ENCODE data around the gene FHOD3. TPM values are rescaled to one million over a fixed set of nuclear protein-coding genes. Genes with fewer than 3 reads are reported as not detected.

FHOD3 gene
- total and polyA plus RNA-seq, 2 of the 13 experiments (the other 11 are each of a cell fraction or from before 2014, with no cell fraction given), result 0.07 TPM; not detected in 1

DNA sequence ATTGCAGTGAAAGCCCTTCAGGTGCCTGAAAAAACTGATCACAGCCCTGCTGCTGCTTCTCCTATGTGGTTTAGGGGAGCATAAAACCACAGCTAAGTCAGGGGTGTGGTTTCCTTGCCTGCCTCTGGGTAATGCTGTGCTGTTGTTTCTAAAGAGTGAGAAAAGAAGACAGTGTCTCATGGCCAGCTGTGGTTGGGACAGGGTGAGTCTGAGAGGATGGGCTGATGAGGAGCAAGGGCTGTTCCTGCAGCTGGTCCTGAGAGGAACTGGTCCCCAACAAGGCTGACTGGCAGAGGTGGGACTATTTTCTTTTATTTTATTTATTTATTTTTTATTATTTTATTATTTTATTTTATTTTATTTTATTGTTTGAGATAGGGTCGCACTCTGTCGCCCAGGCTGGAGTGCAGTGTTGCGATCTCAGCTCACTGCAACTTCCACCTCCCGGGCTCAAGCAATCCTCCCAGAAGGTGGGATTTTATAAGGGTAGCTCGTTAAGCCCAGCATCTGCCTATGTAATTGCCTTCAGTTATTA, 236.7 kb downstream of the FHOD3 start:
- in situ Hi-C loops (cut with HindIII; ENCODE audit: extremely low pct_ligation_motif_present, low pct_unique_long_range_greater_than_20kb), result no loop called here
- 57% methylated on average over 5 of the region's 5 CpGs for WGBS (ENCODE audit: low lambda C conversion rate)
- Histone ChIP-seq H3K79me2 (ENCODE audit: insufficient read depth, low read length) (no peaks in the 10 kb centered on the region), H3K4me3 (replicated peaks in 1 of 3; ENCODE audit: insufficient read depth in 1 of 3, low read depth in 2 of 3, low read length in 3 of 3) (no peak overlapping the region), H3K4me2 (ENCODE audit: low read depth, low read length) (no peak overlapping the region), H3K9ac (ENCODE audit: insufficient read depth, low read depth, low read length) (no peak overlapping the region), H3K36me3 (replicated peaks in 1 of 2; ENCODE audit: control insufficient read depth in 1 of 2, insufficient read depth in 2 of 2, low read length in 2 of 2) (no peaks in the 10 kb centered on the region), H4K20me1 (ENCODE audit: insufficient read depth, low read length) (no peaks in the 10 kb centered on the region), H3K4me1 (ENCODE audit: insufficient read depth, low read length) (no peaks in the 10 kb centered on the region), H3K9me3 (ENCODE audit: low read length) (no peaks in the 10 kb centered on the region), H3K27me3 (ENCODE audit: control insufficient read depth in 1 of 2, insufficient read depth in 2 of 2, low read length in 2 of 2) (peaks cover 0 to 10% of the 10 kb centered on the region in 2 experiments; a peak in 2 of 5 replicates), H3K27ac (ENCODE audit: extremely low read length, insufficient read depth, low read length) (no peak overlapping the region), H2AFZ (ENCODE audit: low read length) (no peak overlapping the region)
- BruUV-seq (replicated peaks), result no TSS peak
- ChIA-PET POLR2A (no interaction called here), CTCF (ENCODE audit: low intra/inter-chr PET ratio, low total read pairs) (no interaction called here)
- no peak for FAIRE-seq
- no peak for ATAC-seq
- TF ChIP-seq ZNF747 (CRISPR knock-in tag; IDR thresholded peaks at IDR 0.05; ENCODE audit: borderline replicate concordance) (no peak), KAT8 (CRISPR knock-in tag; IDR thresholded peaks at IDR 0.05) (no peak), HDAC2 (CRISPR knock-in tag; IDR thresholded peaks at IDR 0.05) (no peak)
- TF ChIP-seq, protein P1, sequence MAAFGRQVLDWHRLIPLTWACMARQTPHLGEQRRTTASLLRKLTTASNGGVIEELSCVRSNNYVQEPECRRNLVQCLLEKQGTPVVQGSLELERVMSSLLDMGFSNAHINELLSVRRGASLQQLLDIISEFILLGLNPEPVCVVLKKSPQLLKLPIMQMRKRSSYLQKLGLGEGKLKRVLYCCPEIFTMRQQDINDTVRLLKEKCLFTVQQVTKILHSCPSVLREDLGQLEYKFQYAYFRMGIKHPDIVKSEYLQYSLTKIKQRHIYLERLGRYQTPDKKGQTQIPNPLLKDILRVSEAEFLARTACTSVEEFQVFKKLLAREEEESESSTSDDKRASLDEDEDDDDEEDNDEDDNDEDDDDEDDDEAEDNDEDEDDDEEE (CRISPR knock-in tag; IDR thresholded peaks at IDR 0.05), result no peak
- TF ChIP-seq, protein P2, sequence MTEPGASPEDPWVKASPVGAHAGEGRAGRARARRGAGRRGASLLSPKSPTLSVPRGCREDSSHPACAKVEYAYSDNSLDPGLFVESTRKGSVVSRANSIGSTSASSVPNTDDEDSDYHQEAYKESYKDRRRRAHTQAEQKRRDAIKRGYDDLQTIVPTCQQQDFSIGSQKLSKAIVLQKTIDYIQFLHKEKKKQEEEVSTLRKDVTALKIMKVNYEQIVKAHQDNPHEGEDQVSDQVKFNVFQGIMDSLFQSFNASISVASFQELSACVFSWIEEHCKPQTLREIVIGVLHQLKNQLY (CRISPR knock-in tag; IDR thresholded peaks at IDR 0.05), result no peak
- TF ChIP-seq, protein P3, sequence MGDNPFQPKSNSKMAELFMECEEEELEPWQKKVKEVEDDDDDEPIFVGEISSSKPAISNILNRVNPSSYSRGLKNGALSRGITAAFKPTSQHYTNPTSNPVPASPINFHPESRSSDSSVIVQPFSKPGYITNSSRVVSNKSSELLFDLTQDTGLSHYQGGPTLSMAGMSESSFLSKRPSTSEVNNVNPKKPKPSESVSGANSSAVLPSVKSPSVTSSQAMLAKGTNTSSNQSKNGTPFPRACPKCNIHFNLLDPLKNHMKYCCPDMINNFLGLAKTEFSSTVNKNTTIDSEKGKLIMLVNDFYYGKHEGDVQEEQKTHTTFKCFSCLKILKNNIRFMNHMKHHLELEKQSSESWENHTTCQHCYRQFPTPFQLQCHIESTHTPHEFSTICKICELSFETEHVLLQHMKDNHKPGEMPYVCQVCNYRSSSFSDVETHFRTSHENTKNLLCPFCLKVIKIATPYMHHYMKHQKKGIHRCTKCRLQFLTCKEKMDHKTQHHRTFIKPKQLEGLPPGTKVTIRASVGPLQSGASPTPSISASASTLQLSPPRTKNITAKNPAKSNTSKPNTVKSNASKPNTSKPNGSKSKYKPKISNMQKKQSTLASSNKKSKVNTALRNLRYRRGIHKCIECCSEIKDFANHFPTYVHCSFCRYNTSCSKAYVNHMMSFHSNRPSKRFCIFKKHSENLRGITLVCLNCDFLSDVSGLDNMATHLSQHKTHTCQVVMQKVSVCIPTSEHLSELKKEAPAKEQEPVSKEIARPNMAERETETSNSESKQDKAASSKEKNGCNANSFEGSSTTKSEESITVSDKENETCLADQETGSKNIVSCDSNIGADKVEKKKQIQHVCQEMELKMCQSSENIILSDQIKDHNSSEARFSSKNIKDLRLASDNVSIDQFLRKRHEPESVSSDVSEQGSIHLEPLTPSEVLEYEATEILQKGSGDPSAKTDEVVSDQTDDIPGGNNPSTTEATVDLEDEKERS (CRISPR knock-in tag; IDR thresholded peaks at IDR 0.05), result no peak
- intact Hi-C loops (cut with micrococcal nuclease; ENCODE audit: unreplicated experiment), result no loop called here
- DNase-seq (ENCODE audit: low spot score), result no peak

Data from HepG2 (cell line).